GM18909 (cell line): ENCODE measurements around the gene MIOX.
A peak's percentile ranks its signal among the peaks of the same experiment; 100 is the strongest.
"Not testable (repeated sequence)": the region's sequence is repeated elsewhere in the genome, so short reads cannot be mapped to it uniquely, and the experiment has no call there.

Experiments used
- ATAC-seq: cut with Tn5 transposase; IDR thresholded peaks from one replicate; pipeline ENCODE4 v1.9.1; 2021; ENCODE audit warnings: mild to moderate bottlenecking; ENCODE audit not compliant: unreplicated experiment, poor library complexity

MIOX gene

GRCh38 chr22:50507991-50508884 is 21.6 kb downstream of the MIOX start, which contains the start of gene NCAPH2:
Gene NCAPH2 (plus strand): TSS chr22:50508224. CDS start chr22:50508338, 114 bp downstream.
- ATAC-seq: peak; percentile 76

GRCh38 chr22:50508897-50509296 is 22.2 kb downstream of the MIOX start:
- ATAC-seq: no peak

- ATAC-seq: no peak
Measured at GRCh38 chr22:50513175-50513574, 26.5 kb downstream of the MIOX start.

GRCh38 chr22:50516068-50516467 is 29.4 kb downstream of the MIOX start:
- ATAC-seq: no peak

GRCh38 chr22:50516891-50517290 is 30.2 kb downstream of the MIOX start:
- no peak for ATAC-seq

GRCh38 chr22:50517495-50518260 is 31.0 kb downstream of the MIOX start:
- ATAC-seq: no peak

- no peak for ATAC-seq
Measured at GRCh38 chr22:50518606-50519005, 31.9 kb downstream of the MIOX start.

GRCh38 chr22:50519151-50519550 is 32.5 kb downstream of the MIOX start:
- no peak for ATAC-seq

GRCh38 chr22:50520184-50520583 is 33.5 kb downstream of the MIOX start:
- ATAC-seq: not testable (repeated sequence)

- no peak for ATAC-seq
Measured at GRCh38 chr22:50520826-50521453, 34.3 kb downstream of the MIOX start.

- ATAC-seq: no peak
Measured at GRCh38 chr22:50521710-50522109, 35.1 kb downstream of the MIOX start.

GRCh38 chr22:50522208-50522805 is 35.6 kb downstream of the MIOX start:
- no peak for ATAC-seq

GRCh38 chr22:50522806-50523438 is 36.3 kb downstream of the MIOX start:
- ATAC-seq: no peak

- ATAC-seq: no peak
Measured at GRCh38 chr22:50523458-50523805, 36.8 kb downstream of the MIOX start.

GRCh38 chr22:50523806-50524675 is 37.4 kb downstream of the MIOX start:
- ATAC-seq: no peak

GRCh38 chr22:50524676-50525103 is 38.0 kb downstream of the MIOX start:
- no peak for ATAC-seq

- peak; percentile 47 for ATAC-seq
Measured at GRCh38 chr22:50525104-50525857, 38.6 kb downstream of the MIOX start, which contains the start of gene SCO2. Gene SCO2 (minus strand): TSS chr22:50525598. CDS start chr22:50524411, 1,187 bp downstream.

GRCh38 chr22:50525858-50526107 is 39.1 kb downstream of the MIOX start:
- peak; percentile 23 for ATAC-seq
